ENCODE data around the gene CEMIP.

The CEMIP gene

DNA sequence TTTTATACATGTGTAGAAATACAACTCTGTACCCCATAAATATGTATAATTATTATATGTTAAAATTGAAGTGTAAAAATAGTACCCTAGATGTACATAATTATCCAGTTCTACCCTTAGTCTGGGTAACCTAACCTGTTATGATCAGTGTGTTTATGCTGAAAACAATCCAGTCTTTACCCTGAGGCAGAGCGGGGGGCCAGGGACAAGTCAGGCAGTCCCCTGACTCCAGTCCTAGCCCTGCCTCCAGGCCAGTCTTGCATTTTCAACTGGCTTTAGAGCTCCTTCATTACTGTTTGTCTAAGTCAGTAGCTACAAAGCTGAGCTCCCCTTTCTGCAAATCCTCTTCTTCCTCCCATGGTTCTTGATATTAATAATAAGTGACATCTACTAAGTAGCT is 207.3 kb downstream of the CEMIP start:
- DNase-seq (ENCODE audit: low read depth) = no peak
- TF ChIP-seq, protein P1, sequence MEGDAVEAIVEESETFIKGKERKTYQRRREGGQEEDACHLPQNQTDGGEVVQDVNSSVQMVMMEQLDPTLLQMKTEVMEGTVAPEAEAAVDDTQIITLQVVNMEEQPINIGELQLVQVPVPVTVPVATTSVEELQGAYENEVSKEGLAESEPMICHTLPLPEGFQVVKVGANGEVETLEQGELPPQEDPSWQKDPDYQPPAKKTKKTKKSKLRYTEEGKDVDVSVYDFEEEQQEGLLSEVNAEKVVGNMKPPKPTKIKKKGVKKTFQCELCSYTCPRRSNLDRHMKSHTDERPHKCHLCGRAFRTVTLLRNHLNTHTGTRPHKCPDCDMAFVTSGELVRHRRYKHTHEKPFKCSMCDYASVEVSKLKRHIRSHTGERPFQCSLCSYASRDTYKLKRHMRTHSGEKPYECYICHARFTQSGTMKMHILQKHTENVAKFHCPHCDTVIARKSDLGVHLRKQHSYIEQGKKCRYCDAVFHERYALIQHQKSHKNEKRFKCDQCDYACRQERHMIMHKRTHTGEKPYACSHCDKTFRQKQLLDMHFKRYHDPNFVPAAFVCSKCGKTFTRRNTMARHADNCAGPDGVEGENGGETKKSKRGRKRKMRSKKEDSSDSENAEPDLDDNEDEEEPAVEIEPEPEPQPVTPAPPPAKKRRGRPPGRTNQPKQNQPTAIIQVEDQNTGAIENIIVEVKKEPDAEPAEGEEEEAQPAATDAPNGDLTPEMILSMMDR (IDR thresholded peaks at IDR 0.05; ENCODE audit: low read length, missing control alignments) = no peak
- H3K4me3 ChIP-seq (replicated peaks; ENCODE audit: low read depth, low read length) = no peak overlapping the region

DNA sequence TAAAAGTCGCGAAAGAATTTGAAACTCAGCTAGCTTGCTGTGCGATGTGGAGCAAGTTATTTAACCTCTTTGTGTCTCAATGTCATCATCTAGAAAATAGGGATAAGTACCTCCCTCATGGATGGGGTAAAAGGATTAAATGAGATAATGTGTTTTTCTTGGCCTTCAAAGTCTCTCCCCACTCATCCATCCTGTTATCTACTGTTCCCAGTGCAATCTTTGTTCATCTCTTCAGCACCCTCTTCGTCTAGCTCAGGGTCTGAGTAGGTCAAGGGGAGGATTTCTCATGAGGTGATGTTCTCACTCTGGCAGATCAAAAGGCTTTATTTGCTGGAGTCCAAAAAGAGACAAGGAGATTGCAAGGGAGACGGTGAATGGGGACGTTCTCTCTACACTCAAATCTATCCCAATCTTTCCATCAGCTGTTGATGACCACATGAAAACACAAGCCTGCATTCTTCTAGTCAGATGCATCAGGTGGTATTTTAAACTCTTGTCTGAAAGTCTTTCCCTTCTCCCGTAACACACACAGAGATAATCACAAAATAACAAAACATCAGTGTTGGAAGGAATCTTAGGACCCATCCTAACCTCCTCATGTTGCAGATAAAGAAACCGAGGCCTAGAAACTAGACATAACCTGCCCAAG is 209.1 kb downstream of the CEMIP start:
- peak overlapping the region; percentile 85 for H3K4me3 ChIP-seq (replicated peaks; ENCODE audit: low read depth, low read length)
- TF ChIP-seq, protein P1 (IDR thresholded peaks at IDR 0.05; ENCODE audit: low read length, missing control alignments) = no peak
- no peak for DNase-seq (ENCODE audit: low read depth)

DNA sequence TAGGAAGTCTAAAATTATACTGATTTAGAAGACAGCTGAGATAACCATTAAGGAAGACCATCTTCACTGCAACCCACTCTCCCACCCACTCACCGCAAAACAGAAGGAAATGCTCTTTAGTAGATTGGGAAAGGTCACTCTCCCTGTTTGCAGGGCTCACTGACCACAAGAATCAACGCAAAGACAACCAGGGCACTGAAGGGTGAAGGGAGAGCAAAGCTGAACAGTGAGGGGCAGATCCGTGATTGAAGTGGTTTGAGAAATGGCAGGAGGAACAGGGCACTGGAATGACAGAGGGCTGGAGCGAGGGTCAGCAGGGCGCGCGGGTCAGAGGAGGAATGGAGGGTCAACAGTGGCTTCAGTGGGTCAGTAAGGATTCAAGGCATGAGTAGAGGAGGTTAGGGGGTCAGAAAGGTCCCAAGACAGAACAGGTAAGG is 209.9 kb downstream of the CEMIP start:
- TF ChIP-seq, protein P1 (IDR thresholded peaks at IDR 0.05; ENCODE audit: low read length, missing control alignments) = no peak
- no peak for DNase-seq (ENCODE audit: low read depth)
- peak overlapping the region; percentile 85 for H3K4me3 ChIP-seq (replicated peaks; ENCODE audit: low read depth, low read length)

DNA sequence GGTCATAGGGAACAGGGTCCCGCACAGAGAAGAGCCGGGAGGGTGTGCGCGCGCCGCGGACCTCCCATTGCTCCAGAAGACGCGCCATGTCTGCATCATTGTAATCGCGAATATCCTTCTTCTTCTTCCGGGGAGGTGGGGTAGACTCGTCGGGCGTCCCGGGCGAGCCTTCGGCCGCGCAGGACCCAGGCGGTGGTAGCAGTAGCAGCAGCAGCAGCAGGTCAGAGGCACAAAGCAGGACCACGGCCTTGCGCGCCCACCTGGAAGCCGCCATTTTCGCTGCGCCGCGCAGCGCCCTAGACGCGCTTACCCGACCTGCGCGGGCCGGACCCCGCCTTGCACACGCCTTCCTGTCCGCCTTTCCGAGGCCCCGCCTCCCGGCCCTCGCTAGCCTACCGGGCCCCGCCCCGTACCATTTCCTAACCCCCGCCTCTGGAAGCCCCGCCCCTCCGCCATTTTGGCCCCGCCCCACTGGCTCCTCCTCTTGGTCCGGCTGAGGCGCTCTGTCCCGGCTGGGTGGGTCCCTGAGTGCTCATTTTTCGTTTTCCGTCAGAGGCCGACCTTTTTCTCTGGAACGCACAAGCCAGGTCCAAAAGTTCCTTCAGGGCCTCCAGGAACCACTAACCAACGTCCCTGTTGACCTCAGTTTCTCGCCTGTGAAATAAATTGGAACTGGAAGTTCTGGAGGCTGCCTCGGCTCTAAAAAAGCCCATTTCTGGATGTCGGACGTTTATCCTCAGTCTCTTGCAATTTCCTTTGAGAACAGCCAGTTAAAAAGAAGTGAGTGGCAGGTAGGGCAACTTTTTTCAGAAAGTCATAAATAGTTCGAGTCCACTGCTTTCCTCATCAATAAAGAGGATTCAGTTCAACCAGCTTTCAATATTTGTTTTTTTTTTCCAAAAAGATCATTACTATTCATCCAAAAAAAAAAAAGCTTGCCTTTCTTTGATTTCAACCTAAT is 210.6 kb downstream of the CEMIP start, which contains the start of gene MESD:
TSS of gene MESD (minus strand) at position 302 of the 961 bp plus-strand sequence. CDS start at position 274, 28 bp downstream.
- H3K4me3 ChIP-seq (replicated peaks; ENCODE audit: low read depth, low read length) = peak within 1 kb of the TSS; percentile 85
- TF ChIP-seq, protein P1 (IDR thresholded peaks at IDR 0.05; ENCODE audit: low read length, missing control alignments) = no peak
- DNase-seq (ENCODE audit: low read depth) = peak; percentile 95

DNA sequence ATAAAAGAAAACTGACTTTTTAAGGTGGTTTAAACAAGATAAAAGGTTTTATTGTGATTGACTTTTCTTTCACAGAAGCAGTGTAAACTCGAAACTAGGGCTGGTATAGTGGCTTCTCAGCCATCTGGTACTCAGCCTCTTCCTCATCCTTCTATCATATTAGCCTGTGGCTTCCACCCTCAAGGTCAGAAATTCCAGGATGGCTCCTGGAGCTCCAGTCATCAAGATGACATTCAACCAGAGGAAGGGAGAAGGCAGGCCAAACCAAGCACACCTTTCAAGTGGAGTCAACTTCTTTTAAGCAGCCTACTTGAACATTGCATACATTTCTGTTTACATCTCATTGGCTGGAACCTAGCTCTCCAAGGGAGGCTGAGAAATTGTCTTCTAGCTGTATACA is 211.8 kb downstream of the CEMIP start:
- DNase-seq (ENCODE audit: low read depth) = no peak
- no peak overlapping the region for H3K4me3 ChIP-seq (replicated peaks; ENCODE audit: low read depth, low read length)
- TF ChIP-seq, protein P1 (IDR thresholded peaks at IDR 0.05; ENCODE audit: low read length, missing control alignments) = no peak

DNA sequence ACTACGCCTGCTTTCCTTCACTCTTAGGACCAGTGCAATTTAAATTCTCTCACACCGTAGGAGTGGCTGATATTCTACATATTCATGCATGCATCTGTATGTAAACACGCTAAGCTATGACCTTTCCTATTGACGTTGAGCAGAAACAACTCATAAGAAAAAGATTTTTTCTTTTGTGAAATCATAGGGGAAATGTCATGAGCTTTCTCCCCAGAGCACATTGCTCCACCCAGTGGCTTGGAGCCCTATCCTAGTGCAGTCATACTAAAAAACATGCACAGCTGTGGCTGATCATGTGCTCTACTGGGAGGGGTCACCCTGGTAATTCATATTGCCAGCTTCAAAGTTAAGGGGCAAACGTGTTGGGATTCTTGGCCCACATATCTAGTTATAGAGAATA is 212.3 kb downstream of the CEMIP start:
- peak; percentile 72 for DNase-seq (ENCODE audit: low read depth)
- TF ChIP-seq, protein P1 (IDR thresholded peaks at IDR 0.05; ENCODE audit: low read length, missing control alignments) = peak; percentile 11
- no peak overlapping the region for H3K4me3 ChIP-seq (replicated peaks; ENCODE audit: low read depth, low read length)
